MM.1S (cell line): ENCODE data around the gene RAPGEF2.

Source experiments
- EZH2 ChIP-seq: fragments of 300-600 bp; sonication (generic); optimal IDR thresholded peaks from 2 replicates; pipeline ENCODE3; 2017; ENCODE audit warnings: low read depth, mild to moderate bottlenecking, antibody characterized with exemption, low read length, mixed read lengths
- EZH2phosphoT487 ChIP-seq: fragments of 300-600 bp; sonication (generic); IDR thresholded peaks from 2 replicates; pipeline ENCODE4 v1.6.1; 2018; ENCODE audit warnings: antibody characterized with exemption, low read length
- TF ChIP-seq, protein P1 (sequence below): fragments of 300-600 bp; sonication (generic); IDR thresholded peaks from 2 replicates; pipeline ENCODE4 v1.5.1; 2016; ENCODE audit warnings: antibody characterized with exemption, low read length, mixed read lengths

DNA sequence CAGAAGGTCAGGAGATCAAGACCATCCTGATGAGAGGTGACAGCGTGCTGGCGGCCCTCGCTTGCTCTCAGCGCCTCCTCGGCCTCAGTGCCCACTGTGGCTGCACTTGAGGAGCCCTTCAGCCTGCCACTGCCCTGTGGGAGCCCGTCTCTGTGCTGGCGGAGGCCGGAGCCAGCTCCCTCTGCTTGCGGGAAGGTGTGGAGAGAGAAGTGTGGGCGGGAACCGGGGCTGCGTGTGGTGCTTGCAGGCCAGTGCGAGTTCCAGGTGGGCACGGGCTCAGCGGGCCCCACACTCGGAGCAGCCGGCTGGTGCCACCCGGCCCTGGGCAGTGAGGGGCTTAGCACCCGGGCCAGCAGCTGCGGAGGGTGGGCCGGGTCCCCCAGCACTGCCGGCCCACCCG, 286.9 kb downstream of the RAPGEF2 start:
- TF ChIP-seq, protein P1, sequence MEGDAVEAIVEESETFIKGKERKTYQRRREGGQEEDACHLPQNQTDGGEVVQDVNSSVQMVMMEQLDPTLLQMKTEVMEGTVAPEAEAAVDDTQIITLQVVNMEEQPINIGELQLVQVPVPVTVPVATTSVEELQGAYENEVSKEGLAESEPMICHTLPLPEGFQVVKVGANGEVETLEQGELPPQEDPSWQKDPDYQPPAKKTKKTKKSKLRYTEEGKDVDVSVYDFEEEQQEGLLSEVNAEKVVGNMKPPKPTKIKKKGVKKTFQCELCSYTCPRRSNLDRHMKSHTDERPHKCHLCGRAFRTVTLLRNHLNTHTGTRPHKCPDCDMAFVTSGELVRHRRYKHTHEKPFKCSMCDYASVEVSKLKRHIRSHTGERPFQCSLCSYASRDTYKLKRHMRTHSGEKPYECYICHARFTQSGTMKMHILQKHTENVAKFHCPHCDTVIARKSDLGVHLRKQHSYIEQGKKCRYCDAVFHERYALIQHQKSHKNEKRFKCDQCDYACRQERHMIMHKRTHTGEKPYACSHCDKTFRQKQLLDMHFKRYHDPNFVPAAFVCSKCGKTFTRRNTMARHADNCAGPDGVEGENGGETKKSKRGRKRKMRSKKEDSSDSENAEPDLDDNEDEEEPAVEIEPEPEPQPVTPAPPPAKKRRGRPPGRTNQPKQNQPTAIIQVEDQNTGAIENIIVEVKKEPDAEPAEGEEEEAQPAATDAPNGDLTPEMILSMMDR = no peak
- no peak for TF ChIP-seq EZH2
- no peak for TF ChIP-seq EZH2phosphoT487
